Naive thymus-derived CD4-positive, alpha-beta T cell (primary cell): ENCODE measurements around the gene TOP2A. TPM values are rescaled to one million over a fixed set of nuclear protein-coding genes. Genes with fewer than 3 reads are reported as not detected.
A peak's percentile ranks its signal among the peaks of the same experiment; 100 is the strongest.

Experiments used
- ATAC-seq: fragments of 150-1000 bp; cut with Tn5 transposase; 2 replicates; pipeline ENCODE4 v1.10.0; 2021; ENCODE audit warnings: mild to moderate bottlenecking, moderate library complexity
- CTCF ChIA-PET: fragments of 350-600 bp; sonication (Branson Sonifier 250); formaldehyde crosslinking; loops from one replicate; lab custom pipeline; 2021; ENCODE audit warnings: antibody characterized with exemption; lab: Charles Lee
- POLR2A ChIA-PET: fragments of 350-600 bp; sonication (Branson Sonifier 250); formaldehyde crosslinking; loops from one replicate; lab custom pipeline; 2021; ENCODE audit warnings: antibody characterized with exemption, inconsistent platforms; lab: Charles Lee
- DNase-seq, 9 donors: peaks; one replicate each; pipeline versions ENCODE4 v3.0.0 to v3.0.0-alpha.2; 2020 to 2022; ENCODE audit warnings: mixed read lengths in 1 of 9
- H3K27ac ChIP-seq: one replicate; pipeline ENCODE4 v1.7.0; 2013; ENCODE audit warnings: mild to moderate bottlenecking, low read depth, low read length, moderate library complexity
- H3K27me3 ChIP-seq, 2 donors: one replicate each; pipeline ENCODE4 v1.7.0; 2013; ENCODE audit warnings: low read length in 2 of 2, mild to moderate bottlenecking in 2 of 2, moderate library complexity in 2 of 2; ENCODE audit not compliant: control insufficient read depth in 2 of 2, insufficient read depth in 2 of 2
- H3K36me3 ChIP-seq, 3 experiments: 1 replicate in 2 of 3; 2 replicates in 1 of 3; pipeline ENCODE4 v1.7.0; 2013; ENCODE audit warnings: low read length in 3 of 3, mild to moderate bottlenecking in 3 of 3, moderate library complexity in 1 of 3; ENCODE audit not compliant: insufficient read depth in 3 of 3, control insufficient read depth in 2 of 3
- H3K4me1 ChIP-seq, 2 donors: one replicate each; pipeline ENCODE4 v1.7.0; 2013; ENCODE audit warnings: low read length in 2 of 2, mild to moderate bottlenecking in 2 of 2, moderate library complexity in 1 of 2; ENCODE audit not compliant: control insufficient read depth in 2 of 2, insufficient read depth in 2 of 2
- H3K4me3 ChIP-seq: 2 replicates; pipeline ENCODE4 v1.7.0; 2013; ENCODE audit warnings: mild to moderate bottlenecking, low read length
- H3K9me3 ChIP-seq, 3 experiments: 1 replicate in 2 of 3; 2 replicates in 1 of 3; pipeline ENCODE4 v1.7.0; 2013; ENCODE audit warnings: low read length in 3 of 3; ENCODE audit not compliant: control insufficient read depth in 2 of 3
- H3K27ac Mint-ChIP-seq, 9 donors: one replicate each; pipeline ENCODE4 v1.8.0; 2020 to 2022; ENCODE audit warnings: mixed read lengths in 9 of 9, mild to moderate bottlenecking in 8 of 9, moderate library complexity in 5 of 9, inconsistent platforms in 2 of 9
- H3K27me3 Mint-ChIP-seq, 5 donors: one replicate each; pipeline ENCODE4 v1.8.0; 2021 to 2022; ENCODE audit warnings: mixed read lengths in 5 of 5, mild to moderate bottlenecking in 1 of 5
- H3K36me3 Mint-ChIP-seq, 5 donors: one replicate each; pipeline ENCODE4 v1.8.0; 2020 to 2022; ENCODE audit warnings: mixed read lengths in 5 of 5, mild to moderate bottlenecking in 3 of 5, inconsistent platforms in 1 of 5
- H3K4me1 Mint-ChIP-seq, 7 donors: one replicate each; pipeline ENCODE4 v1.8.0; 2020 to 2022; ENCODE audit warnings: mixed read lengths in 7 of 7, mild to moderate bottlenecking in 3 of 7, inconsistent platforms in 1 of 7
- H3K4me3 Mint-ChIP-seq, 10 donors: one replicate each; pipeline ENCODE4 v1.8.0; 2020 to 2022; ENCODE audit warnings: mild to moderate bottlenecking in 10 of 10, mixed read lengths in 10 of 10, moderate library complexity in 6 of 10, inconsistent platforms in 2 of 10
- H3K9me3 Mint-ChIP-seq, 11 donors: one replicate each; pipeline ENCODE4 v1.8.0; 2020 to 2022; ENCODE audit warnings: mixed read lengths in 11 of 11, mild to moderate bottlenecking in 4 of 11, inconsistent platforms in 1 of 11, moderate library complexity in 1 of 11
- intact Hi-C, 2 donors: fragments of 100-400 bp; cut with micrococcal nuclease; formaldehyde crosslinking; loops; one replicate each; pipeline ENCODE4 v1.15.1; 2023
- polyA plus RNA-seq, 2 donors: library from polyadenylated mRNA; unstranded; fragments of 300-500 nt; fragmentation: Illumina TruSeq; gene quantifications; one replicate each; pipeline ENCODE4 v1.2.3, GENCODE V29; 2021
- total RNA-seq, 6 experiments: library from RNA in 5 of 6; stranded (reverse) in 5 of 6; gene quantifications; 1 replicate in 5 of 6; 2 replicates in 1 of 6; pipeline ENCODE4 v1.2.3 and lab custom pipeline; 2021 to 2026

TOP2A gene
- total and polyA plus RNA-seq, 7 experiments from 2014 or later: 0.54 to 273 (median 1.2) TPM; not detected in 2

GRCh38 chr17:40366861-40367518, 50.7 kb downstream of the TOP2A start:
- no peak for ATAC-seq
- intact Hi-C loops: no loop called here
- POLR2A ChIA-PET: no interaction called here
- no peak for DNase-seq
- CTCF ChIA-PET: no interaction called here
- Mint-ChIP-seq H3K4me1 (peaks cover 0 to 33% (median 5%) of the 10 kb centered on the region in 7 donors), H3K27me3 (peaks cover 0 to 3% (median 0%) of the 10 kb centered on the region in 5 donors), H3K9me3 (peaks cover 0 to 3% (median 0%) of the 10 kb centered on the region in 11 donors), H3K27ac (no peak overlapping the region), H3K4me3 (no peak overlapping the region), H3K36me3 (peaks cover 0 to 4% (median 0%) of the 10 kb centered on the region in 5 donors)
- no peak overlapping the region for H3K4me3 ChIP-seq
- H3K9me3 ChIP-seq: no peaks in the 10 kb centered on the region
- no peaks in the 10 kb centered on the region for H3K27me3 ChIP-seq
- no peaks in the 10 kb centered on the region for H3K36me3 ChIP-seq
- peaks cover 4 to 7% of the 10 kb centered on the region in 2 donors for H3K4me1 ChIP-seq
- no peak overlapping the region for H3K27ac ChIP-seq

GRCh38 chr17:40366076-40366860, 51.4 kb downstream of the TOP2A start:
- Mint-ChIP-seq H3K36me3 (peaks cover 0 to 4% (median 0%) of the 10 kb centered on the region in 5 donors), H3K27ac (no peak overlapping the region), H3K4me1 (peaks cover 0 to 33% (median 4%) of the 10 kb centered on the region in 7 donors), H3K4me3 (no peak overlapping the region), H3K27me3 (peaks cover 0 to 8% (median 1%) of the 10 kb centered on the region in 5 donors), H3K9me3 (peaks cover 0 to 2% (median 0%) of the 10 kb centered on the region in 11 donors)
- Histone ChIP-seq H3K9me3 (no peaks in the 10 kb centered on the region), H3K4me3 (no peak overlapping the region), H3K27ac (no peak overlapping the region), H3K36me3 (no peaks in the 10 kb centered on the region), H3K27me3 (no peaks in the 10 kb centered on the region), H3K4me1 (peaks cover 4 to 7% of the 10 kb centered on the region in 2 donors)
- ChIA-PET CTCF (interaction anchor here (1.1 to 2.0 kb wide), 3 partner anchors 14 to 111 kb away, joined by 3 to 9 read pairs (median 4); no protein-coding TSS in a partner anchor), POLR2A (no interaction called here)
- ATAC-seq: no peak
- intact Hi-C loops: no loop called here
- no peak for DNase-seq

- POLR2A ChIA-PET: interaction anchor here (0.6 kb wide), 1 partner anchor 198 kb away, joined by 3 read pairs; no protein-coding TSS in a partner anchor
- intact Hi-C loops: loop anchor here in 1 of 2 donors (5.0 kb wide), 1 partner anchor 32 kb away; no protein-coding TSS in a partner anchor
- Histone ChIP-seq H3K4me1 (peaks cover 4 to 7% of the 10 kb centered on the region in 2 donors), H3K4me3 (no peak overlapping the region), H3K36me3 (no peaks in the 10 kb centered on the region), H3K27ac (no peak overlapping the region), H3K9me3 (no peaks in the 10 kb centered on the region), H3K27me3 (no peaks in the 10 kb centered on the region)
- no peak for ATAC-seq
- Mint-ChIP-seq H3K27ac (no peak overlapping the region), H3K4me1 (peaks cover 0 to 33% (median 4%) of the 10 kb centered on the region in 7 donors), H3K27me3 (peaks cover 0 to 22% (median 8%) of the 10 kb centered on the region in 5 donors), H3K9me3 (peaks cover 0 to 2% (median 0%) of the 10 kb centered on the region in 11 donors), H3K4me3 (peak overlapping the region in 4 of 10 donors; percentile 3 to 85 (median 21)), H3K36me3 (peaks cover 0 to 4% (median 0%) of the 10 kb centered on the region in 5 donors)
- CTCF ChIA-PET: interaction anchor here (0.8 to 2.0 kb wide), 7 partner anchors 10 to 175 kb away, joined by 3 to 9 read pairs (median 3); no protein-coding TSS in a partner anchor
- DNase-seq: no peak
These were observed 52.8 kb downstream of the TOP2A start for GRCh38 chr17:40364906-40365305.

GRCh38 chr17:40364121-40364861, 53.4 kb downstream of the TOP2A start, which contains the start of gene GJD3:
GJD3 (minus strand) TSS chr17:40364737; CDS start chr17:40363815, 922 bp downstream.
- H3K9me3 Mint-ChIP-seq: peaks cover 0 to 2% (median 0%) of the 10 kb centered on the region in 11 donors
- DNase-seq (no peak), ATAC-seq (no peak)
- H3K27ac Mint-ChIP-seq: no peak within 1 kb of the TSS
- peaks cover 4 to 7% of the 10 kb centered on the region in 2 donors for H3K4me1 ChIP-seq
- H3K27ac ChIP-seq: no peak within 1 kb of the TSS
- H3K4me3 Mint-ChIP-seq: peak within 1 kb of the TSS; percentile 27 to 87 (median 70)
- H3K4me1 Mint-ChIP-seq: peaks cover 0 to 33% (median 4%) of the 10 kb centered on the region in 7 donors
- H3K9me3 ChIP-seq: no peaks in the 10 kb centered on the region
- peak within 1 kb of the TSS; percentile 17 for H3K4me3 ChIP-seq
- H3K36me3 Mint-ChIP-seq: peaks cover 0 to 4% (median 0%) of the 10 kb centered on the region in 5 donors
- CTCF ChIA-PET: interaction anchor here (1.1 to 2.0 kb wide), 5 partner anchors 10 to 174 kb away, joined by 3 to 9 read pairs (median 4); no protein-coding TSS in a partner anchor
- H3K27me3 ChIP-seq: no peaks in the 10 kb centered on the region
- peaks cover 0 to 23% (median 8%) of the 10 kb centered on the region in 5 donors for H3K27me3 Mint-ChIP-seq
- H3K36me3 ChIP-seq: no peaks in the 10 kb centered on the region
- intact Hi-C loops: loop anchor here in 1 of 2 donors (5.0 kb wide), 1 partner anchor 33 kb away; no protein-coding TSS in a partner anchor
- POLR2A ChIA-PET: no interaction called here

- intact Hi-C loops: loop anchor here in 1 of 2 donors (2.0 to 5.0 kb wide), 2 partner anchors 34 to 80 kb away; partner anchors contain the start of gene IGFBP4
- DNase-seq (peak in 3 of 9 donors; percentile 32 to 50 (median 34)), ATAC-seq (peak; percentile 42)
- no peak overlapping the region for H3K27ac ChIP-seq
- H3K4me3 ChIP-seq: peak overlapping the region; percentile 17
- ChIA-PET POLR2A (interaction anchor here (0.9 to 1.4 kb wide), 7 partner anchors 35 to 192 kb away, joined by 3 to 9 read pairs (median 3); partner anchors contain the start of gene TOP2A), CTCF (interaction anchor here (0.7 to 2.8 kb wide), 3 partner anchors 57 to 171 kb away, joined by 3 to 13 read pairs (median 3); no protein-coding TSS in a partner anchor)
- H3K27me3 ChIP-seq: no peaks in the 10 kb centered on the region
- no peaks in the 10 kb centered on the region for H3K9me3 Mint-ChIP-seq
- H3K4me1 Mint-ChIP-seq: peaks cover 4 to 35% (median 9%) of the 10 kb centered on the region in 7 donors
- peaks cover 0 to 23% (median 8%) of the 10 kb centered on the region in 5 donors for H3K27me3 Mint-ChIP-seq
- peaks cover 0 to 4% (median 0%) of the 10 kb centered on the region in 5 donors for H3K36me3 Mint-ChIP-seq
- peak overlapping the region in 1 of 9 donors; percentile 33 for H3K27ac Mint-ChIP-seq
- H3K4me3 Mint-ChIP-seq: peak overlapping the region; percentile 48 to 87 (median 74)
- no peaks in the 10 kb centered on the region for H3K36me3 ChIP-seq
- peaks cover 4 to 7% of the 10 kb centered on the region in 2 donors for H3K4me1 ChIP-seq
- no peaks in the 10 kb centered on the region for H3K9me3 ChIP-seq
These were observed 54.4 kb downstream of the TOP2A start for GRCh38 chr17:40363111-40363827.
